Ascending aorta (tissue), 2 donors: Measurements from ENCODE around the gene SALL3. TPM values are rescaled to one million over a fixed set of nuclear protein-coding genes. Genes with fewer than 3 reads are reported as not detected.
"Not testable (repeated sequence)": the region's sequence is repeated elsewhere in the genome, so short reads cannot be mapped to it uniquely, and the experiment has no call there.

ENCODE experiments used
- DNase-seq, 2 donors: peaks; one replicate each; pipeline ENCODE4 v3.0.0-alpha.2; 2019; ENCODE audit warnings: low spot score in 2 of 2
- H3K27ac ChIP-seq, 2 donors: fragments of 200-600 bp; sonication (generic); one replicate each; pipeline ENCODE4 v1.5.1; 2016 to 2017; ENCODE audit warnings: mild to moderate bottlenecking in 1 of 2
- H3K27me3 ChIP-seq: fragments of 200-600 bp; sonication (generic); one replicate; pipeline ENCODE4 v1.5.1; 2017
- H3K36me3 ChIP-seq, 2 donors: fragments of 200-600 bp; sonication (generic); one replicate each; pipeline ENCODE4 v1.5.1; 2016
- H3K4me1 ChIP-seq, 2 donors: fragments of 200-600 bp; sonication (generic); one replicate each; pipeline ENCODE4 v1.5.1; 2016 to 2017; ENCODE audit warnings: mild to moderate bottlenecking in 1 of 2
- H3K4me3 ChIP-seq, 2 donors: fragments of 200-600 bp; sonication (generic); one replicate each; pipeline ENCODE4 v1.5.1; 2016 to 2017; ENCODE audit warnings: mild to moderate bottlenecking in 1 of 2
- H3K9me3 ChIP-seq, 2 donors: fragments of 200-600 bp; sonication (generic); one replicate each; pipeline ENCODE4 v1.5.1; 2016
- CTCF ChIP-seq, 3 experiments: fragments of 200-600 bp in 2 of 3; fragments of 450-650 bp in 1 of 3; sonication (generic) in 2 of 3; IDR thresholded peaks; one replicate each; pipeline ENCODE4 v1.5.1; 2016 to 2019; ENCODE audit warnings: antibody characterized with exemption in 3 of 3, mild to moderate bottlenecking in 1 of 3, moderate library complexity in 1 of 3
- intact Hi-C: fragments of 100-400 bp; cut with DNase I; formaldehyde crosslinking; loops from one replicate; pipeline ENCODE4 v1.15.1; 2023
- total RNA-seq: library from RNA; depleted of rRNA; stranded (reverse); fragments of >200 nt; gene quantifications from one replicate; pipeline ENCODE4 v1.1.0, GENCODE V29; 2016

SALL3 gene
- total RNA-seq, 1 donor from 2014 or later: not detected

GRCh38 chr18:78955051-78955450 is 24.6 kb upstream of the SALL3 start:
- no peak overlapping the region for H3K27ac ChIP-seq
- TF ChIP-seq CTCF (IDR thresholded peaks at IDR 0.05): no peak
- no peaks in the 10 kb centered on the region for H3K4me1 ChIP-seq
- no peaks in the 10 kb centered on the region for H3K27me3 ChIP-seq
- DNase-seq: no peak
- H3K36me3 ChIP-seq: no peaks in the 10 kb centered on the region
- H3K4me3 ChIP-seq: no peak overlapping the region
- intact Hi-C loops: no loop called here
- H3K9me3 ChIP-seq: no peaks in the 10 kb centered on the region

- Histone ChIP-seq H3K36me3 (no peaks in the 10 kb centered on the region), H3K9me3 (no peaks in the 10 kb centered on the region), H3K27me3 (no peaks in the 10 kb centered on the region), H3K27ac (no peak overlapping the region), H3K4me3 (no peak overlapping the region), H3K4me1 (no peaks in the 10 kb centered on the region)
- DNase-seq: no peak
- no peak for TF ChIP-seq CTCF (IDR thresholded peaks at IDR 0.05)
- intact Hi-C loops: no loop called here
Observed at GRCh38 chr18:78957140-78957539, 22.5 kb upstream of the SALL3 start.

DNA sequence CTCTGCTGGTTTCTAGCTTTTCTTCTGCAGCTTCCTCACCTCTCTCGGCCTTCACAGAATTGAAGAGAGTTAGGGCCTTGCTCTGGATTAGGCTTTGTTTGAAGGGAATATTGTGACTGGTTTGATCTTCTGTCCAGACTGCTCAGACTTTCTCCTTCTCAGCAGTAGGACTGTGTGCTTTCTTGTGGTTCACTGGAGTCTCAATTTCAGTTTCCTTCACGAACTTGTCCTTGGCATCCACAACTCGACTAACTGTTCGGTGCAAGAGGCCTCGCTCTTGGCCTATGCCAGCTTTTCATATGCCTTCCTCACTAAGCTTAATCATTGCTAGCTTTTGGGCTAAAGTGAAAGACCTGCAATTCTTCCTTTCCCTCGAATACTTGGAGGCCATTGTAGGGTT is 18.9 kb upstream of the SALL3 start:
- no peaks in the 10 kb centered on the region for H3K9me3 ChIP-seq
- H3K4me3 ChIP-seq: no peak overlapping the region
- no peaks in the 10 kb centered on the region for H3K4me1 ChIP-seq
- no peak overlapping the region for H3K27ac ChIP-seq
- TF ChIP-seq CTCF (IDR thresholded peaks at IDR 0.05): no peak
- H3K27me3 ChIP-seq: no peaks in the 10 kb centered on the region
- no peak for DNase-seq
- no peaks in the 10 kb centered on the region for H3K36me3 ChIP-seq
- intact Hi-C loops: no loop called here

- no peak for DNase-seq
- H3K4me3 ChIP-seq: no peak overlapping the region
- H3K4me1 ChIP-seq: no peaks in the 10 kb centered on the region
- no peak overlapping the region for H3K27ac ChIP-seq
- TF ChIP-seq CTCF (IDR thresholded peaks at IDR 0.05): no peak
- no peaks in the 10 kb centered on the region for H3K36me3 ChIP-seq
- H3K9me3 ChIP-seq: no peaks in the 10 kb centered on the region
- no peaks in the 10 kb centered on the region for H3K27me3 ChIP-seq
- intact Hi-C loops: no loop called here
Observed at GRCh38 chr18:78962098-78962497, 17.5 kb upstream of the SALL3 start.

DNA sequence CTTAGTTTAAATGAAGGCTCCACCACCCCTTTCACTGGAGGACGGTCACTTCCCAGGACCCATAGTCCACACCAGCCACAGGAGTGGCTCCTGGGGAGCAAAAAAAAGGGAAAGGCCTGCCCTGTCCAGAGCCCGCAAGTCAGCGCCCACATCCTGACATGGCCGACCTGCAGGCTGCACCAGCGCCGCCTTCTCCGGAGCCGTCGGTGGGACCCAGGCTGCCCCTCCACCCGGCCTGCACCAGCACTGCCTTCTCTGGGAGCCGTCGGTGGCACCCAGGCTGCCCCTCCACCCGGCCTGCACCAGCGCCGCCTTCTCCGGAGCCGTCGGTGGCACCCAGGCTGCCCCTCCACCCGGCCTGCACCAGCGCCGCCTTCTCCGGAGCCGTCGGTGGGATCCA is 14.9 kb upstream of the SALL3 start:
- H3K4me1 ChIP-seq, H3K27me3 ChIP-seq, DNase-seq, intact Hi-C loops, H3K9me3 ChIP-seq, H3K27ac ChIP-seq, H3K4me3 ChIP-seq, H3K36me3 ChIP-seq: not testable (repeated sequence)

DNA sequence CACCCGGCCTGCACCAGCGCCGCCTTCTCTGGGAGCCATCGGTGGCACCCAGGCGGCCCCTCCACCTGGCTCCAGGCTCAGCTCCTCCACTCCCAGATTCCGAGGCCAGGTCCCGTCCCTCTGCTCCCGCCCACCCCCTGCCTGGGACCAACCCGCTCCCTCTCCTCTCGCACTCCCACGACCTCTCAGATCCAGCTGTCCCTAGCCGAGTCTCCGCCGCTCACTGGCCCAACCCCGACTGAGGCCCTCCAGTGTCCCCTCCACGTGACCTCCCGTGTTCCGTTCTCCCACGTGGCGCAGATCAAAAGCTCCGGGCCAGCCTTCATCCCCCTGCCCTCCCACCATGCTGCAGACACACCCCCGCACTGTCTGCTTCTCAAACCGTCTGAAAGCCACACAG is 14.4 kb upstream of the SALL3 start:
- Histone ChIP-seq H3K4me1 (no peaks in the 10 kb centered on the region), H3K36me3 (no peaks in the 10 kb centered on the region), H3K9me3 (no peaks in the 10 kb centered on the region), H3K27ac (no peak overlapping the region), H3K27me3 (no peaks in the 10 kb centered on the region), H3K4me3 (no peak overlapping the region)
- no peak for TF ChIP-seq CTCF (IDR thresholded peaks at IDR 0.05)
- no peak for DNase-seq
- intact Hi-C loops: no loop called here
